Spleen (tissue), 11 donors: ENCODE results near the gene TMEM121B. TPM values are rescaled to one million over a fixed set of nuclear protein-coding genes. Genes with fewer than 3 reads are reported as not detected.

Experiments
- DNase-seq: peaks from one replicate; pipeline ENCODE4 v3.0.0-alpha.2; 2020
- H3K27ac ChIP-seq, 8 donors: fragments of 200-600 bp; sonication (generic) in 7 of 8; 1 replicate in 4 of 8; 2 replicates in 4 of 8; pipeline versions ENCODE4 v1.5.0 to v1.8.0; 2016 to 2021; ENCODE audit warnings: inconsistent platforms in 4 of 8, mild to moderate bottlenecking in 4 of 8, moderate library complexity in 1 of 8
- H3K27me3 ChIP-seq, 7 donors: fragments of 200-600 bp; sonication (generic) in 6 of 7; replicated peaks in 1 of 7; 1 replicate in 4 of 7; 2 replicates in 3 of 7; pipeline versions ENCODE4 v1.5.0 to v1.8.0; 2016 to 2021; ENCODE audit warnings: inconsistent platforms in 3 of 7, mild to moderate bottlenecking in 1 of 7
- H3K36me3 ChIP-seq, 6 donors: fragments of 200-600 bp; sonication (generic) in 5 of 6; 1 replicate in 4 of 6; 2 replicates in 2 of 6; pipeline versions ENCODE4 v1.5.0 to v1.8.0; 2016 to 2021; ENCODE audit warnings: inconsistent platforms in 2 of 6
- H3K4me1 ChIP-seq, 6 donors: fragments of 200-600 bp; sonication (generic) in 5 of 6; 1 replicate in 3 of 6; 2 replicates in 3 of 6; pipeline versions ENCODE4 v1.5.0 to v1.8.0; 2016 to 2021; ENCODE audit warnings: inconsistent platforms in 3 of 6
- H3K4me3 ChIP-seq, 8 donors: fragments of 200-600 bp; sonication (generic) in 7 of 8; 1 replicate in 4 of 8; 2 replicates in 4 of 8; pipeline versions ENCODE4 v1.5.0 to v1.8.0; 2016 to 2021; ENCODE audit warnings: inconsistent platforms in 4 of 8, mild to moderate bottlenecking in 4 of 8, moderate library complexity in 2 of 8
- H3K9me3 ChIP-seq, 8 donors: fragments of 200-600 bp; sonication (generic) in 7 of 8; 1 replicate in 4 of 8; 2 replicates in 4 of 8; pipeline versions ENCODE4 v1.5.0 to v1.8.0; 2016 to 2021; ENCODE audit warnings: inconsistent platforms in 4 of 8
- POLR2A ChIP-seq, 3 donors: fragments of 450-650 bp; IDR thresholded peaks; one replicate each; pipeline ENCODE4 v1.5.1; 2017; ENCODE audit warnings: antibody characterized with exemption in 3 of 3, mild to moderate bottlenecking in 1 of 3
- POLR2AphosphoS5 ChIP-seq, 3 donors: sonication (generic); formaldehyde crosslinking; IDR thresholded peaks; one replicate each; pipeline ENCODE4 v1.5.1; 2017; ENCODE audit warnings: antibody characterized with exemption in 3 of 3
- WGBS, 5 donors: extraction: QIAGEN DNeasy Blood & Tissue Kit in 3 of 5; methylation state at CpG; one replicate each; pipeline versions ENCODE4 v1.1.5 to v1.1.7; 2013 to 2018; 5-methylcytosine and 5-hydroxymethylcytosine counted together
- intact Hi-C: fragments of 100-400 bp; cut with DNase I; formaldehyde crosslinking; loops from one replicate; pipeline ENCODE4 v1.15.0; 2023; ENCODE audit warnings: low total_unique reads
- polyA plus RNA-seq, 3 donors: library from polyadenylated mRNA; stranded (reverse); fragments of 200-250 nt; gene quantifications; one replicate each; pipeline ENCODE4 v1.2.1, GENCODE V29; 2013
- total RNA-seq, 7 donors: library from RNA; depleted of rRNA in 3 of 7; stranded (reverse); fragments of >200 nt in 3 of 7; fragmentation: NEBNext Ultra II Directional in 4 of 7; extraction: Animal tissue kit (Norgen Biotek cat#: 25700) in 4 of 7; gene quantifications; one replicate each; pipeline versions ENCODE4 v1.1.0 to v1.2.1, GENCODE V29; 2016 to 2021
- TF ChIP-seq, protein P1 (sequence below), 11 experiments: fragments of 200-600 bp in 7 of 11; fragments of 450-650 bp in 4 of 11; sonication (generic) in 4 of 11; IDR thresholded peaks in 8 of 11; conservative IDR thresholded peaks in 3 of 11; 1 replicate in 7 of 11; 2 replicates in 4 of 11; pipeline versions ENCODE4 v1.4.0 to v1.8.0; 2016 to 2021; ENCODE audit warnings: antibody characterized with exemption in 11 of 11, inconsistent platforms in 4 of 11, mild to moderate bottlenecking in 1 of 11
- donor health status: healthy with polysubstance abuse.
- donor health status: DM: no; HTN: no; CAD: no; lungs with moderate emphysema.
- donor health status: DM: no; HTN: no; CAD: no.
- donor health status: Bipolar disorder and iron deficiency.
- donor health status: healthy.
- donor health status: DM: no; HTN: no; CAD: no.
- donor health status: DM: yes; HTN: yes; CAD: no.

Gene TMEM121B
- total and polyA plus RNA-seq, 10 donors, result 0.03 to 3.6 (median 0.79) TPM

DNA sequence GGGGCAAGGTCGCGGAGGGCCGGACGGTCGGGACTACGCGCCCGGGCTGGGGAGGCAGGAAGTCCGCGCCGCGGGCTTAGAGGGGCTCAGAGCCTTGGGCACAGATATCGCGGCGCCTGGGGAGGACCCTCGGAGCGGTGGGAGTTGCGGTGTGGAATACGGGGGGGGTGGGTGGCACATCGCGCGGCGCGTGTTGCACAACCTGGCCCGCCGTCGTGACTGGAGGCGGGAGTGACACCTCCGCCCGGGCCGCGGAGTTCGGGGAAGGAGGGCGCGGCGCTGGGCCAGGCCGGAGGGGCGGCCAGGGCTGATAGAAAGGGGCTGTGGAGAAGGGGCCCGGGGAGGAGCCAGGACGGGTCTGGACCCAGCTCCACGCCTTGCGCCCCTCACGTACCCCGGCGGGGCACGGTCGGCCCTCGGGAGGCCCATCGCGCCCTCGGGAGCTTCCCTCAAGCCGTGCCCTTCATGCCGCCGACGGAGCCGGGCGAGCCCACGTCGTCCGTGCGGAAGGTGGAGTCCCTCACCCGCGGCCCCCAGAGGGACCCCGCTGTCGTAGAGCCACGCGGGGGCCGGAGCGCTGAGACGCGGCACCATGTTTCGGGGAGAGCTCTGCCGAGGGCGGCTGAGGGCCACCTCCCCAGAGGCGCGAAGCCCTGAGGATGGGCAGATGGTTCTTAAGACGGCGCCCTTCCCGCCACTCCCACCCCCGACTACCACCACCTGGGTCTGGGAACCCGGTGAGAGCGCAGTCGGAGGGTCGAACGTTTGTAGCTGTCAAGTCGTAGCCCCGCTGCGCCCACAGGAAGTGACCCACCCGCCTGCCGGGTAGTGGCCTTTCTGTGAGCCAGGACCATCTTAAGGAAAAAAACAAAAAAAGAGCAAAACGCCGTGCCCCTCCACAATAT is 35.6 kb downstream of the TMEM121B start:
- Histone ChIP-seq H3K27me3 (no peaks in the 10 kb centered on the region), H3K4me3 (peak overlapping the region; percentile 74 to 98 (median 84)), H3K9me3 (no peaks in the 10 kb centered on the region), H3K27ac (peak overlapping the region; percentile 94 to 100 (median 96)), H3K36me3 (peaks cover 0 to 15% (median 0%) of the 10 kb centered on the region in 6 donors), H3K4me1 (peaks cover 19 to 67% (median 57%) of the 10 kb centered on the region in 6 donors)
- DNase-seq, result no peak
- 2 to 7% (median 3%) methylated on average over 39 to 92 of the region's 92 CpGs for WGBS, 5 donors
- TF ChIP-seq POLR2AphosphoS5 (IDR thresholded peaks at IDR 0.05) (peak in 1 of 3 donors; percentile 40), POLR2A (IDR thresholded peaks at IDR 0.05) (no peak)
- intact Hi-C loops, result no loop called here

DNA sequence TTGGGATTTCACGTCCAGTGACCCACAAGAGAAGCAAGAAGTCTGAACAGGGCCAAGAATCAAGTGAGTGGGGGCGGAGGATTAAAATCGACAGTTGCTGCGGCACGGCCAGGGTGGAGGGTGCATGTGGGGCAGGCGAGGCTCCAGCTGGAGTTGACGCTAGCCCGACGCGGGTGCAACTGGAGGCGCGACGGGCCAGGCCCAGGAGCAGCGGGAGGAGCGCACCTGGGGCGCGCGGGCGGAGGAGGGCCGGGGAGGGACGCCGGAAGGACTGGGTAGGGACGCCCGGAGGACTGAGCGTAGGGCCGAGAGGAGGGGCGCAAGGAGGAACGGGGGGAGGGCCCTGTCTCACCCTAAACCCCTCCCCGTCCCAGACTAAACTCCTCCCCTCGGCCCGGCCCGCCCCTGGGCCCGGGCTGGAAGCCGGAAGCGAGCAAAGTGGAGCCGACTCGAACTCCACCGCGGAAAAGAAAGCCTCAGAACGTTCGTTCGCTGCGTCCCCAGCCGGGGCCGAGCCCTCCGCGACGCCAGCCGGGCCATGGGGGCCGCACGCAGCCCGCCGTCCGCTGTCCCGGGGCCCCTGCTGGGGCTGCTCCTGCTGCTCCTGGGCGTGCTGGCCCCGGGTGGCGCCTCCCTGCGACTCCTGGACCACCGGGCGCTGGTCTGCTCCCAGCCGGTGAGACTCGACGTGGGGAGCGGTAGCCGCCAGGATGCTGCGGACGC is 36.4 kb downstream of the TMEM121B start, which contains the start of gene IL17RA:
TSS of gene IL17RA (plus strand) at position 447 of the 723 bp plus-strand sequence. CDS start at position 539, 92 bp downstream.
- intact Hi-C loops, result no loop called here
- peaks cover 0 to 15% (median 0%) of the 10 kb centered on the region in 6 donors for H3K36me3 ChIP-seq
- peaks cover 19 to 59% (median 50%) of the 10 kb centered on the region in 6 donors for H3K4me1 ChIP-seq
- WGBS, 5 donors, result 0 to 1% (median 1%) methylated on average over 32 to 68 of the region's 68 CpGs
- DNase-seq, result peak; percentile 99
- H3K4me3 ChIP-seq, result peak within 1 kb of the TSS; percentile 74 to 98 (median 84)
- H3K27me3 ChIP-seq, result no peaks in the 10 kb centered on the region
- peak; percentile 88 to 92 (median 91) for TF ChIP-seq POLR2AphosphoS5 (IDR thresholded peaks at IDR 0.05)
- TF ChIP-seq, protein P1, sequence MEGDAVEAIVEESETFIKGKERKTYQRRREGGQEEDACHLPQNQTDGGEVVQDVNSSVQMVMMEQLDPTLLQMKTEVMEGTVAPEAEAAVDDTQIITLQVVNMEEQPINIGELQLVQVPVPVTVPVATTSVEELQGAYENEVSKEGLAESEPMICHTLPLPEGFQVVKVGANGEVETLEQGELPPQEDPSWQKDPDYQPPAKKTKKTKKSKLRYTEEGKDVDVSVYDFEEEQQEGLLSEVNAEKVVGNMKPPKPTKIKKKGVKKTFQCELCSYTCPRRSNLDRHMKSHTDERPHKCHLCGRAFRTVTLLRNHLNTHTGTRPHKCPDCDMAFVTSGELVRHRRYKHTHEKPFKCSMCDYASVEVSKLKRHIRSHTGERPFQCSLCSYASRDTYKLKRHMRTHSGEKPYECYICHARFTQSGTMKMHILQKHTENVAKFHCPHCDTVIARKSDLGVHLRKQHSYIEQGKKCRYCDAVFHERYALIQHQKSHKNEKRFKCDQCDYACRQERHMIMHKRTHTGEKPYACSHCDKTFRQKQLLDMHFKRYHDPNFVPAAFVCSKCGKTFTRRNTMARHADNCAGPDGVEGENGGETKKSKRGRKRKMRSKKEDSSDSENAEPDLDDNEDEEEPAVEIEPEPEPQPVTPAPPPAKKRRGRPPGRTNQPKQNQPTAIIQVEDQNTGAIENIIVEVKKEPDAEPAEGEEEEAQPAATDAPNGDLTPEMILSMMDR (IDR thresholded peaks at IDR 0.05 in 8 of 11, conservative IDR thresholded peaks at IDR 0.05 in 3 of 11), result peak in 2 of 11 experiments; percentile 8 to 23
- TF ChIP-seq POLR2A (IDR thresholded peaks at IDR 0.05), result peak in 1 of 3 donors; percentile 84
- H3K27ac ChIP-seq, result peak within 1 kb of the TSS; percentile 94 to 100 (median 96)
- no peaks in the 10 kb centered on the region for H3K9me3 ChIP-seq

DNA sequence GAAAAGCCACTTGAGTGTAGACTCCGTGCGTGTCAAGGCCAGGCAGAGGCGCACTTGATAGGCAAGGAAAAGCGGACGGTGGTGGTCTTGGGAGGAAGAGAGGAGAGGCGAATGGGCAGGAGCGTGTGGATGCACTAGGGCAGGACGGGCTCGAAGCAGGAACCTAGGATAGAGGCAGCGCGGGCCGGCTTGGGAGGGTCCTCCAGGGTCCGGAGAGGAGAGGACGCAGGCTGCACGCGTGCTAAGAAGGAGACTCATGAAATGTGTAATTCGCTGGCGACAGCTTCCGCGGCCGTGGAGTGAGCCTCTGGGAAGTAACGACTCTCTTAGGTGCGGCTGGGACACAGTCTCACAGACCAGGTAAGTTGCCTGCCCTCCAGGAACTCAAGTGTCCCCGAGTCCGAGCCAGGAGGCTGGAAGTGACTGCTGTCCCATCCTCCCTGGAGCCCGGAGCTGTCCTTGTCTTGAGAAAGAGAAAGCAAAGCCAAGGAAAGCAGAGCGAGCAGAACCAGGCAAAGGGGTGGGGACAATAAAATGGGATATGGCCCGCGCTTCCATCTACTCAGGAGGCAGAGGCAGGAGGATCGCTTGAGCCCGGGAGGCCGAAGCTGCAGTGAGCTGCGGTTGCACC is 37.2 kb downstream of the TMEM121B start:
- Histone ChIP-seq H3K4me1 (peaks cover 19 to 51% (median 42%) of the 10 kb centered on the region in 6 donors), H3K27ac (peak overlapping the region; percentile 94 to 100 (median 96)), H3K9me3 (no peaks in the 10 kb centered on the region), H3K36me3 (peaks cover 0 to 8% (median 0%) of the 10 kb centered on the region in 6 donors), H3K4me3 (peak overlapping the region in 7 of 8 donors; percentile 74 to 98 (median 85)), H3K27me3 (no peaks in the 10 kb centered on the region)
- peak; percentile 88 for DNase-seq
- WGBS, 5 donors, result 83 to 91% (median 87%) methylated on average over 33 of the region's 33 CpGs
- intact Hi-C loops, result no loop called here
- TF ChIP-seq, protein P1 (IDR thresholded peaks at IDR 0.05 in 8 of 11, conservative IDR thresholded peaks at IDR 0.05 in 3 of 11), result no peak
- TF ChIP-seq POLR2A (IDR thresholded peaks at IDR 0.05) (no peak), POLR2AphosphoS5 (IDR thresholded peaks at IDR 0.05) (no peak)

DNA sequence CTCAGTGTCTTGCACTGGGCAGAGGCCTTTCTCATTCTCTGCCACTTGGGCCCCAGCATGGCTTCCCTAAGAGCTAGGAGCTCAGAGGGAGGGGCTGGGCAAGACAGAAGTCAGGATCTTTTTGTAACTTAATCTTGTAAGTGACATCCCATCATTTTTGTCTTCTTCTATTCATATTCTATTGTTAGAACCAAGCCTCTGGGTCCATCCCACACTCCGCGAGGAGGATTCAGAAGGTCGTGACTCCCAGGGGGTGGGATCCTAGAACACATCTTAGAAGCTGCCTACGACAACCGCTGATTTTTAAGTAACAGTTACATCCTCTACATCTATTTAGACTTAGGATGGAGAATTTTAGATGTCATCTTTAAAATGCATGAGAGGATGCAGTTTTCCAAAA is 37.9 kb downstream of the TMEM121B start:
- TF ChIP-seq POLR2A (IDR thresholded peaks at IDR 0.05) (no peak), POLR2AphosphoS5 (IDR thresholded peaks at IDR 0.05) (no peak)
- TF ChIP-seq, protein P1 (IDR thresholded peaks at IDR 0.05 in 8 of 11, conservative IDR thresholded peaks at IDR 0.05 in 3 of 11), result no peak
- Histone ChIP-seq H3K4me3 (no peak overlapping the region), H3K27ac (no peak overlapping the region), H3K9me3 (no peaks in the 10 kb centered on the region), H3K36me3 (peaks cover 0 to 3% (median 0%) of the 10 kb centered on the region in 6 donors), H3K27me3 (no peaks in the 10 kb centered on the region), H3K4me1 (peaks cover 19 to 45% (median 36%) of the 10 kb centered on the region in 6 donors)
- WGBS, 5 donors, result 91 to 96% (median 94%) methylated on average over 5 of the region's 5 CpGs
- no peak for DNase-seq
- intact Hi-C loops, result no loop called here
